ENCODE measurements around the gene PYGM. TPM values are rescaled to one million over a fixed set of nuclear protein-coding genes. Genes with fewer than 3 reads are reported as not detected.
A peak's percentile ranks its signal among the peaks of the same experiment; 100 is the strongest.

Gene PYGM
- total and polyA plus RNA-seq, 2 experiments from 2014 or later: 1.5 to 3.9 TPM

GRCh38 chr11:64760759-64761420 lies 1.1 kb upstream of the PYGM start:
- Mint-ChIP-seq H3K27ac (peak overlapping the region; percentile 89), H3K27me3 (ENCODE audit: insufficient read depth, low read depth, poor library complexity) (peaks cover 34% of the 10 kb centered on the region), H3K9me3 (no peaks in the 10 kb centered on the region; the same call in 1 of the 3 replicates), H3K4me3 (peak overlapping the region; percentile 35; the same call in 1 of the 3 replicates), H3K4me1 (peaks cover 72% of the 10 kb centered on the region), H3K36me3 (ENCODE audit: low read depth) (peaks cover 36% of the 10 kb centered on the region)
- no peaks in the 10 kb centered on the region for H3K9me2 ChIP-seq (ENCODE audit: insufficient read depth)
- TF ChIP-seq CTCF (conservative IDR thresholded peaks at IDR 0.05; ENCODE audit: low read depth in 2 of 2) (no peak), JUNB (IDR thresholded peaks at IDR 0.05; ENCODE audit: unreplicated experiment) (no peak), REST (IDR thresholded peaks at IDR 0.05; ENCODE audit: unreplicated experiment) (no peak), EZH2 (IDR thresholded peaks at IDR 0.05; ENCODE audit: low read depth, unreplicated experiment) (no peak), STAT1 (IDR thresholded peaks at IDR 0.05; ENCODE audit: unreplicated experiment) (no peak), CREB1 (CRISPR knock-in tag; IDR thresholded peaks at IDR 0.05; ENCODE audit: low read depth) (no peak), ZNF331 (CRISPR knock-in tag; IDR thresholded peaks at IDR 0.05; ENCODE audit: low read depth) (no peak), POLR2AphosphoS5 (IDR thresholded peaks at IDR 0.05; ENCODE audit: low read depth) (no peak), ZNF114 (CRISPR knock-in tag; IDR thresholded peaks at IDR 0.05) (no peak), ETS1 (IDR thresholded peaks at IDR 0.05) (no peak), EZH2phosphoT487 (IDR thresholded peaks at IDR 0.05; ENCODE audit: unreplicated experiment) (no peak), ZNF462 (CRISPR knock-in tag; IDR thresholded peaks at IDR 0.05) (no peak), NANOG (IDR thresholded peaks at IDR 0.05; ENCODE audit: borderline replicate concordance) (no peak)
- H2AFZ ChIP-seq: no peak overlapping the region
- peaks cover 6% of the 10 kb centered on the region; the same call in 1 of the 2 replicates for H3K36me3 ChIP-seq (ENCODE audit: insufficient read depth)
- H3K4me3 ChIP-seq: no peak overlapping the region
- H3K4me2 ChIP-seq: peak overlapping the region; percentile 76
- DNase-seq (ENCODE audit: low spot score) (no peak), ATAC-seq (no peak)
- H3K79me2 ChIP-seq (replicated peaks; ENCODE audit: insufficient read depth): 0 out of 2 replicates have a peak, but pooled peaks cover 9% of the 10 kb centered on the region
- peak overlapping the region; percentile 96 for H3K27ac ChIP-seq (ENCODE audit: low read depth)
- H3K4me1 ChIP-seq (ENCODE audit: insufficient read depth): peaks cover 66% of the 10 kb centered on the region
- H4K20me1 ChIP-seq (replicated peaks; ENCODE audit: insufficient read depth): peaks cover 13% of the 10 kb centered on the region
- no peaks in the 10 kb centered on the region for H3K27me3 ChIP-seq (ENCODE audit: insufficient read depth)
- peaks cover 50% of the 10 kb centered on the region for H3F3A ChIP-seq (replicated peaks; ENCODE audit: low read depth)

Data from GM23338 (cell line).